Activated gamma-delta T cell (primary cell): Measurements from ENCODE around the gene ILRUN.
"Not testable (repeated sequence)": the region's sequence is repeated elsewhere in the genome, so short reads cannot be mapped to it uniquely, and the experiment has no call there.

ENCODE experiments used
- DNase-seq: peaks from one replicate; lab custom pipeline; 2025; lab: John Stamatoyannopoulos, UW

ILRUN gene

DNA sequence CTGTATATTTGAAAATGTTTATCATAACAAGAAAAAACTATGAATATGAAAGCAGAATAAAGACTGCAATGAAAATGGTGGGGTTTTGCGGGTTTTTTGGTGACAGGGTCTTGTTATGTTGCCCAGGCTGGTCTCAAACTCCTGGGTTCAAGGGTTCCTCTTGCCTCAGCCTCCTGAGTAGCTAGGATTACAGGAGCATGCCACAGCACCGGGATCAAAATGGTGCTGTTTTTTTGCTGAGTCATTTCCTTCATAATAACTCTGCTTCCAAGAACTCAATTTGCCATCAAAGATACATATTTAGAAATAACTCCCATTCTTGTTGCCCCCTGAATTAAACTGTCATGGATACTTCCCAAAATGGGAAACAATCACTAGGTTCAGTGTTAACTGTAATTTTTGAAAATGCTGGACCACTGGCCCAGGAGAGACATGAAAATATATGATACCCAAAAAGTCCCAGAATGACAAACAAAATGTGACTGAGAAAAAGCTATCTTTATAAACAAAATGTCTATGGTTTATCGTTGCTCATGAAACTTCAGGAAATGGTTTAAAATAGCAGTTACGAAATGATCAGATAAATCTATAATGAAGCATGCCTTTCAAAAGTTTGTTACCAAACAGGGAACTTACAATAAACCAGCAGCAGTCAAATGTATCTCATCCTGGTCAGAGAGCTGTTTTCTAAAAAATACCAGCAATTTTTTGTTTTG lies 32.2 kb downstream of the ILRUN start:
- DNase-seq, result no peak

DNA sequence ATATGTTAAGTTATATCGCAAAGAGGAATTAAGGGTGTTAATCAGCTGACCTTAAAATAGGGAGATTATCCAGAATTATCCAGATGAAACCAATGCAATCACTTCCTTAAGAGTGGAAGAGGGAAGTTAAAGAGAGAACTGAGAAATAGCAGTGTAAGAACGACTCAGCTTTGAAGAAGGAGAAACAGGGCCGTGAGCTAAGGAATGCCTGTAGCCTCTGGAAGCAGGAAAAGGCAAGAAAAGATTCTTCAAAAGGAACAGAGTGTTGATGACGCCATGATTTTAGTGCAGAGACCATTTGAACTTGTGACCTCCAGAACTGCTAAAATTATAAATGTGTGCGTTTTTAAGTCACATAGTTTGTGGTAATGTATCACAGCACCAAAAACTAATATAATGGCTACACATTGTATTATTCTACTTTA lies 32.7 kb downstream of the ILRUN start:
- DNase-seq, result no peak

DNA sequence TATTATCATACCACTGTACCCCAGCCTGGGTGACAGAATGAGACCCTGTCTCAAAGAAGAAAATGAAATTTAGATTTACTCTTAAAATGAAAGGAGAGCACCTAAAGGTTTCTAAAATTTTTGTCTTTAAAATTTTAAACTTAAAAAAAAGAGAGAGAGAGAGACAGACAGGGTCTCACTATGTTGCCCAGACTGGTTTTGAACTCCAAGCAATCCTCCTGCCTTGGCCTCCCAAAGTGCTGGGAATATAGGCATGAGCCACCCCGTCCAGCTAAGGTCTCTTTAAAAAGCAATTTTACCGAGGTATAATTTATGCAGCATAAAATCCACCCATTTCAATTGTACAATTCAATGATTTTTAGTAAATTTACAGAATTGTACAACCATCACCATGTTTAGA lies 33.2 kb downstream of the ILRUN start:
- DNase-seq, result no peak

DNA sequence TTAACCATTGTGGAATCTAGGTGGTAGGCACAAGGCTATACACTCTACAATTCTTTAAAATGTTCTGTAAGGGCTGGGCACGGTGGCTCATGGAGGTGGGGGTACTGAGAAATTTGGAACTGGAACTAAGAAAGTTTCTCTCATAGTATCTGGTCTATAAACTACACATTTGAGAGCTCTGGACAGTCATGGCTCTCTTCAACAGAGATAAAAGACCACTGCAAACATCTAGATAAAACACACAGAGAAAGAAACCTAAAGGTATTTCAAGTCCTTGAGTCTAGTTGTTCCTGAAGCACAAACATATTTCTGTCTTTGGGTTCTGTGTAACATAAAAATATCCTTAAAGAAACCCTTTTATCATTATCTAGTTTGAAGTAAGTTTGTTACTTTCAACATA lies 35.2 kb downstream of the ILRUN start:
- no peak for DNase-seq

DNA sequence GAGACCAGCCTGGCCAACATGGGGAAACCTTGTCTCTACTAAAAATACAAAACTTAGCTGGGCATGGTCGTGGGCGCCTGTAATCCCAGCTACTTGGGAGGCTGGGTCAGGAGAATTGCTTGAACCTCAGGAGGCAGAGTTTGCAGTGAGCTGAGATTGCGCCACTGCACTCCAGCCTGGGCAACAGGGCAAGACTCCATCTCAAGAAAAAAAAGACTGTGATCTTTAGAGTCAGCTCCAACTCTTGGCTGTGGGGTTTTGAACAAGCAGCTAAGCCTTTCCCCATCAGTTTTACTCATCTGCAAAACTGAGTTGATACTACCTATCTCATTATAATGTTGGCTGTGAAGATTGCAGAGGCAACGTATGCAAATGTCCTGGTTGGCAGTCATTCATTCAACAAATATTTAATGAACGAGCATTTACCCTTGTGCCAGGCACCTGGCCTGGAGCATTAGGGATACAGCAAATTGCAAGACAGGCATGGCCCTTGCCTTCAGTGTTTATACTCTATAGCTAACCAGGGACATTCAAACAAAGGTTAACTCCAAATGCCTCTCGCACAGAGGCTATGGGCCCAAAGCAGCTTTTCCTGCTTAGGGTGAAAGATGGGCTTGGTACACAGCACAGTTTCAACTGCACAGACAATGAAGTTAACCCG lies 37.8 kb downstream of the ILRUN start:
- no peak for DNase-seq

DNA sequence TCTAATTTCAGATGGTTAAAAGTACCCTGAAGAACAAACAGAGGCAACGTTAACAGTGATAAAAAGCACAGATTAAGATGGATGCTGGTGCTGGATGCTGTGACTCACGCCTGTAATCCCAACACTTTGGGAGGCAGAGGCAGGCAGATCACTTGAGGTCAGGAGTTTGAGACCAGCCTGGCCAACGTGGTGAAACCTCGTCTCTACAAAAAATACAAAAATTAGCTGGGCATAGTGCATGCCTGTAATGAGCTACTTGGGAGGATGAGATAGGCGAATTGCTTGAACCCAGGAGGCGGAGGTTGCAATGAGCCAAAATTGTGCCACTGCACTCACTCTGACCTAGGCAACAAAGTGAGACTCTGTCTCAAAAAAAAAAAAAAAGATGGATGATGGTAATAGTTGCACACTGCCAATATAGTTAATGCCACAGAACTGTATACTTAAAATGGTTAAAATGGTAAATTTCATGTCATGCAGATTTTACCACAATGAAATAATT lies 38.5 kb downstream of the ILRUN start:
- DNase-seq, result not testable (repeated sequence)

DNA sequence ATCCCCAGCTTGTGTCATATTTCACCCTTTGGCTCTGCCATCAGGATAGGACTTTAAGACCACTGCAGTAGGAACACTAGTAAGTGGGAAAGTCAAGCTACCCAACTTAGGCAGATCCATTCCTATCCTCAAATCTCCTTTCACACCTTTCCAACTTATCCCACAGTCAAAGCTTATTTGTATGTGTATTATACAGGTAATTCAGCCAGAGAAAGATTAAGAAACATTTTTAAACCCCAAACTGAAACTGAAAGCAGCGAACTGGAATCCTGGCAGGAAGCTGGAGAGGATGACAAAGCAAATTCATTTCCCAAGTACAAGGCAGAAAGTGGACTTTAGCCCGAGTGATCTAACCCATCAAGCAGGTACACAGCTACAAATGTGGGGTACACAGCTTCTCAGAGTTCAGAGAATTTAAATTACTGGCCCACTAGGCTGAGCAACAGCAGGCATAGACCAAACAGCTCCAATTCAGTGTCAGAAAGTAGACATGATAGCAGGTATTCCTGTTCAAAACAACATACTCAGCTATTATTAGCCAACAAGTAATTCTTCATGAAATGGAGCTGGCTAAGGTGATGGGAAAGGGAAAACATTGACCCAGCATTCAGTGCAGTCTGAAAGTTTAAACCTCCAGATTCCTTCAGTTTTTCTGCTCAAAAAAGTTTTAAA lies 39.1 kb downstream of the ILRUN start:
- no peak for DNase-seq

DNA sequence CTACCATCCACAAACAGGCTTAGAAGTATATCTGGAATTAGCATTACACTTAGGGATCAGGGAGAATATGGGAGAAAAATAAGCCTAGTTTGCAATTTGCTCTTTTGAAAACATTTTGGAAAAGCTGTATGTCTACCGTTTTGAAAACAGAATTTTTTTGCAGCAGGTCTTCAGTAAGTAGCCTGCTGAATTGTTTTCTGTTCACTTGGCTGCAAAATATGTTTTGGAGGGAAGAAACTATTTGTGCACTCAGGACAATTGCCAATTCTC lies 39.6 kb downstream of the ILRUN start:
- no peak for DNase-seq

DNA sequence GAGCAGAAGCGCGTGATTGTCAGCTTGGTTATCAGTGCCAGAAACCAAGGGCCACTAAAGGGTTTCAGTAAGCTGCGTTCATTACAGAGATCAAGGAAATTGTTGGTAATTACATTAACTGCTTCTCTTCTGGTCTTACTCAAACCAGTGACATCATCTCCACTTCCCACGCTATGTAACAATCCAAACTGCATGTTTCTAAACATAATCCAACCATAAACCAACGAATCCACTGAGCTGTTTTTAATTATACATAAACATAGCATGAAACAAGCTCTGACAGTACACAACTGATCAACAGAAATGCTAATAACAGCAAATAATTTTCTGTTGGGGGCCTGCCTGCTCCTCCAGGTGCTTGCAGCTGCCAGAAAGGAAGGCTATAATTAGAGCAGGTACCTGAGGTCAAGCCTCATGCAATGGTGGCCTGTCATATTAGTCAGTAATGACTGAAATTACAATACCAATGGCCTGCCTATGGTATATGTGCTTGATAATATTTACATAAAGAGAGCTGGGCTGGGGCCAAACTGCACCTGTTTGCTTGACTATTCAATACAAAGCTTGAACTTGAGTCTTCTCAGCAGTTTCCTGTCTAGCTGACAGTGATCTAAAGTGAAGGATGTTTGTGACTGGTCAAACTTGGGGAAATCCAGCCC lies 40.1 kb downstream of the ILRUN start:
- DNase-seq, result no peak

DNA sequence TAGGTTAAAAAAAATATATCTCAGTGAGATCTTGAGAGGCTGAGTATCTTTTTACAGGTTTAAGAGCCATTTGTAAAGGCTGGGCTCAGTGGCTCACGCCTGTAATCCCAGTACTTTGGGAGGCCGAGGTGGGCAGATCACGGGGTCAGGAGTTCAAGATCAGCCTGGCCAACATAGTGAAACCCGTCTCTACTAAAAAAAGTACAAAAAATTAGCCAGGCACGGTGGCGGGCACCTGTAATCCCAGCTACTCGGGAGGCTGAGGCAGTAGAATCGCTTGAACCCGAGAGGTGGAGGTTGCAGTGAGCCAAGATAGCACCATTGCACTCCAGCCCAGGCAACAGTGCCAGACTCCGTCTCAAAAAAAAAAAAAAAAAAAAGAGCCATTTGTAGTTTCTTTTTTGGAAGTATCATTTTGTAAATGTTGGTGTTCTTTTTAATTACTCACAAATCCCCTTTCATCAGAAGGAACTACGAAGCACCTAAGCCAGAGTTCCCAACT lies 40.6 kb downstream of the ILRUN start:
- DNase-seq, result not testable (repeated sequence)

DNA sequence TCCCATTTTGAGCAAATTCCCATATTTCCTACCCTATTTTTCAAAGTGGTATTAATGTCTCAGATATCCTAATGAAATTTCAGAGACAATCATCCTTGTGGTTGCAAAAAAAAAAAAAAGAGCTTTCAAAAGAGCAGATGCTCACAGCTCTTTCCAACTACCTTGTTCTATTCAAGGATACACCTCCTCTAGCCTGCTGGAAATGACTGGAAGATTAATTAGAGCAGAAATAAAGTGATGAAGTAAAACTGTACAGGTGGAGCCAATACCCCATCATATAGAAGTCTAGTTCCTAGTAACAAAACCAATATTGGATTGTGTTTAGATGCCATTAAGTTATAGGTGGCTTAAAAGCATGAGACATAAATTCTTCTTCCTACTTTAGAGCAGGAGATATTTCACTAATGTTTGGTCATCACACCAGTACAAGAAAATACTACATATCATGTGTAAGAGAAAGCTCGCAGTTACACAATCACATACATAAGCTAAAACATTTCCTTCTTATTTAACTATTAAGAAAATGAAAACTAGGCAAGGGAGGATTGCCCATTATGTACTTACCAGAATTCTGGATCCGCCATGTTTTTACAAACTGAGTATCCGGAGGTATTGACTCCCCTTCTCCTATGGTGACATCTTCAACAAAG lies 42.4 kb downstream of the ILRUN start:
- no peak for DNase-seq

DNA sequence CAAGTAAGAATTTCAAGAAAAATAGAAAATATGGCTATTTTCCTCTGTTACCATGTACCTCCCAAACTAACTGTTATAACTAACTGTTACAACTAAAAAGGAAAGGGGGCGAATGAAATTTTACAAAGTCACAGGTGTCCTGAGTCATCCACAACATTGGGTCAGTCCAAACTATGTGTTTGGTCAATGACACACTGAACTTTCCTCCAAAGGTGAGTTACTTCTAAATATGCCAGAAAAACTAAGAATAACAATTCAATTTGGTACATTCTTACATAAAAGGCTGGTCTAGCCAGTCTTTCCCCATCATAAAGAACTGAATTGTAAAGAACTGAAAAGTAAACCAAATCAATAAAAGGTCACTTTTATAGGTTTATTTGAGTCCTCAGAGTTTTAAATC lies 44.3 kb downstream of the ILRUN start:
- no peak for DNase-seq

DNA sequence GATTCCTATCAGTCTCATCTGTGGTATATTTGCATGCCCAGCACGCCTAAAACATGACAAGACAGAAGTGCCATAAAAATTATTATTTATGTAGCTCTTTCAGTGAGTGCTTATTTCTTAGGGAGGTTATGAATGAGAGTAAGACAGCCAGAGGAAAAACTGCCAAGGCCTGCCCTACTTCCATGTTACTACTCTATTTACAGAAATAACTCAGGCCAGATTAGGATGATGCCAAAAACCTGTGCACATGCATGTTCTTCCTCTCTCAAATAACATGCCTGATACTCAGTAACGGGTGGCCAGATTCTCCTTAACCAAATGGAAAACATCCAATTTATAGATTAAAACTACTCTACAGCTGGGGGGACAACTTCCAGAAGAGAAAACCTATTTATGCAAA lies 45.7 kb downstream of the ILRUN start:
- no peak for DNase-seq

DNA sequence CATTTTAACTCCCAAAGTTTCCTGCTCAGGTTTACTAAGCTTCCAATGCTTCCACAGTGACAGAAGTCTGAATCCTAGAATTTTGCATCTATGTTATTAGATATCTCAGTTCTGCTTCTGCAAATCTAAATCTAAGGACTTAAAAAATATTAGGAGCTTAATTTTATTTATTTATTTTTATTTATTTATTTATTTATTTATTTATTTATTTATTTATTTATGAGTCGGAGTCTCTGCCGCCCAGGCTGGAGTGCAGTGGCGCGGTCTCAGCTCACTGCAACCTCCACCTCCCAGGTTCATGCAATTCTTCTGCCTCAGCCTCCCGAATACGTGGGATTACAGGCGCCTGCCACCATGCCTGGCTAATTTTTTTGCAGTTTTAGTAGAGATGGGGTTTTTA lies 46.3 kb downstream of the ILRUN start:
- DNase-seq, result not testable (repeated sequence)

DNA sequence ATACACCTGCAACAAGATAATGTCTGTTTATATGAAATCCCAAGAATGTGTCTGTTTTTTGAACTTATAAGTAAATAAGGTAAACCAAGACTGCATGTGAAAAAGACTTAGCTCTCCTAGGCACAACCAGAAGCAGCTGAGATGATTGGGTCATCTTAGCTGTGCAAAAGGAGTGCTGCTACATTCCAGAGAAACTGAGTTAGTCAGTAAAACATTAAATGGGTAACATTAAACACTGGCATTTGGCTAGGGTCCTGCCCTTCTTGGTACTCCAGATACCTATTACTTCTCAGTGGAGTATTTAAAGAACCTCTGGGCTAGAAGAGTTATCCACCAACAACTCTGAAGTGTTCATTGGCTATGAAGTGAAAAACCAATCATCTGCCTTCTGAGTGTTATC lies 47.8 kb downstream of the ILRUN start:
- no peak for DNase-seq
